ENCODE measurements around the gene PLAC9.
"Not testable (repeated sequence)": the region's sequence is repeated elsewhere in the genome, so short reads cannot be mapped to it uniquely, and the experiment has no call there.

Gene PLAC9

GRCh38 chr10:80122110-80122710 lies 10.3 kb upstream of the PLAC9 start:
- in situ Hi-C loops (cut with HindIII; ENCODE audit: low pct_unique_long_range_greater_than_20kb, low sequenced_read_pairs) = no loop called here
- no peak for DNase-seq (ENCODE audit: low read depth in 1 of 2, low spot score in 1 of 2)
- no peak for TF ChIP-seq JUND (IDR thresholded peaks at IDR 0.05; ENCODE audit: low read depth)

- DNase-seq (ENCODE audit: low read depth in 1 of 2, low spot score in 1 of 2) = no peak
- in situ Hi-C loops (cut with HindIII; ENCODE audit: low pct_unique_long_range_greater_than_20kb, low sequenced_read_pairs) = no loop called here
- TF ChIP-seq JUND (IDR thresholded peaks at IDR 0.05; ENCODE audit: low read depth) = no peak
These were observed 9.8 kb upstream of the PLAC9 start for GRCh38 chr10:80122746-80123145.

- no peak for DNase-seq (ENCODE audit: low read depth in 1 of 2, low spot score in 1 of 2)
- no peak for TF ChIP-seq JUND (IDR thresholded peaks at IDR 0.05; ENCODE audit: low read depth)
- in situ Hi-C loops (cut with HindIII; ENCODE audit: low pct_unique_long_range_greater_than_20kb, low sequenced_read_pairs) = no loop called here
These were observed 5.7 kb upstream of the PLAC9 start for GRCh38 chr10:80126876-80127275.

- no peak for DNase-seq (ENCODE audit: low read depth in 1 of 2, low spot score in 1 of 2)
- no peak for TF ChIP-seq JUND (IDR thresholded peaks at IDR 0.05; ENCODE audit: low read depth)
- in situ Hi-C loops (cut with HindIII; ENCODE audit: low pct_unique_long_range_greater_than_20kb, low sequenced_read_pairs) = no loop called here
These were observed 1.0 kb upstream of the PLAC9 start for GRCh38 chr10:80131499-80131901.

- TF ChIP-seq JUND (IDR thresholded peaks at IDR 0.05; ENCODE audit: low read depth) = no peak
- no peak for DNase-seq (ENCODE audit: low read depth in 1 of 2, low spot score in 1 of 2)
- in situ Hi-C loops (cut with HindIII; ENCODE audit: low pct_unique_long_range_greater_than_20kb, low sequenced_read_pairs) = no loop called here
These were observed 676 bp downstream of the PLAC9 start for GRCh38 chr10:80133206-80133605.

GRCh38 chr10:80133687-80134086 lies 1.2 kb downstream of the PLAC9 start:
- in situ Hi-C loops (cut with HindIII; ENCODE audit: low pct_unique_long_range_greater_than_20kb, low sequenced_read_pairs); DNase-seq (ENCODE audit: low read depth in 1 of 2, low spot score in 1 of 2): not testable (repeated sequence)

- no peak for TF ChIP-seq JUND (IDR thresholded peaks at IDR 0.05; ENCODE audit: low read depth)
- in situ Hi-C loops (cut with HindIII; ENCODE audit: low pct_unique_long_range_greater_than_20kb, low sequenced_read_pairs) = no loop called here
- no peak for DNase-seq (ENCODE audit: low read depth in 1 of 2, low spot score in 1 of 2)
These were observed 3.6 kb downstream of the PLAC9 start for GRCh38 chr10:80136134-80136571.

- no peak for DNase-seq (ENCODE audit: low read depth in 1 of 2, low spot score in 1 of 2)
- in situ Hi-C loops (cut with HindIII; ENCODE audit: low pct_unique_long_range_greater_than_20kb, low sequenced_read_pairs) = no loop called here
These were observed 4.7 kb downstream of the PLAC9 start for GRCh38 chr10:80137031-80137862.

GRCh38 chr10:80137920-80138319 lies 5.4 kb downstream of the PLAC9 start:
- in situ Hi-C loops (cut with HindIII; ENCODE audit: low pct_unique_long_range_greater_than_20kb, low sequenced_read_pairs) = no loop called here
- DNase-seq (ENCODE audit: low read depth in 1 of 2, low spot score in 1 of 2) = no peak
- no peak for TF ChIP-seq JUND (IDR thresholded peaks at IDR 0.05; ENCODE audit: low read depth)

More at GRCh38 chr10:80137031-80137862, 4.7 kb downstream of the PLAC9 start:
- TF ChIP-seq JUND (IDR thresholded peaks at IDR 0.05; ENCODE audit: low read depth) = no peak

GRCh38 chr10:80139265-80139664 lies 6.7 kb downstream of the PLAC9 start:
- in situ Hi-C loops (cut with HindIII; ENCODE audit: low pct_unique_long_range_greater_than_20kb, low sequenced_read_pairs) = no loop called here
- no peak for DNase-seq (ENCODE audit: low read depth in 1 of 2, low spot score in 1 of 2)
- TF ChIP-seq JUND (IDR thresholded peaks at IDR 0.05; ENCODE audit: low read depth) = no peak

- no peak for DNase-seq (ENCODE audit: low read depth in 1 of 2, low spot score in 1 of 2)
- no peak for TF ChIP-seq JUND (IDR thresholded peaks at IDR 0.05; ENCODE audit: low read depth)
- in situ Hi-C loops (cut with HindIII; ENCODE audit: low pct_unique_long_range_greater_than_20kb, low sequenced_read_pairs) = no loop called here
These were observed 7.7 kb downstream of the PLAC9 start for GRCh38 chr10:80140251-80140650.

- no peak for TF ChIP-seq JUND (IDR thresholded peaks at IDR 0.05; ENCODE audit: low read depth)
- DNase-seq (ENCODE audit: low read depth in 1 of 2, low spot score in 1 of 2) = no peak
- in situ Hi-C loops (cut with HindIII; ENCODE audit: low pct_unique_long_range_greater_than_20kb, low sequenced_read_pairs) = no loop called here
These were observed 9.3 kb downstream of the PLAC9 start for GRCh38 chr10:80141696-80142460.
